IPS-15b (cell line): ENCODE results near the gene LYSMD2.

Source experiments
- H3K27me3 ChIP-seq: one replicate; pipeline ENCODE4 v1.6.1; 2013; ENCODE audit warnings: low read length; ENCODE audit not compliant: control insufficient read depth, insufficient read depth
- H3K36me3 ChIP-seq: one replicate; pipeline ENCODE4 v1.6.1; 2013; ENCODE audit warnings: low read length; ENCODE audit not compliant: control insufficient read depth, insufficient read depth
- H3K4me1 ChIP-seq: one replicate; pipeline ENCODE4 v1.6.1; 2013; ENCODE audit warnings: mild to moderate bottlenecking, low read length; ENCODE audit not compliant: control insufficient read depth, insufficient read depth
- H3K4me3 ChIP-seq: one replicate; pipeline ENCODE4 v1.5.1; 2013; ENCODE audit warnings: low read depth, low read length
- H3K9ac ChIP-seq: one replicate; pipeline ENCODE4 v1.6.1; 2013; ENCODE audit warnings: low read depth, mild to moderate bottlenecking, low read length
- H3K9me3 ChIP-seq: one replicate; pipeline ENCODE4 v1.6.1; 2013; ENCODE audit warnings: mild to moderate bottlenecking, low read length; ENCODE audit not compliant: control insufficient read depth, insufficient read depth

The LYSMD2 gene

DNA sequence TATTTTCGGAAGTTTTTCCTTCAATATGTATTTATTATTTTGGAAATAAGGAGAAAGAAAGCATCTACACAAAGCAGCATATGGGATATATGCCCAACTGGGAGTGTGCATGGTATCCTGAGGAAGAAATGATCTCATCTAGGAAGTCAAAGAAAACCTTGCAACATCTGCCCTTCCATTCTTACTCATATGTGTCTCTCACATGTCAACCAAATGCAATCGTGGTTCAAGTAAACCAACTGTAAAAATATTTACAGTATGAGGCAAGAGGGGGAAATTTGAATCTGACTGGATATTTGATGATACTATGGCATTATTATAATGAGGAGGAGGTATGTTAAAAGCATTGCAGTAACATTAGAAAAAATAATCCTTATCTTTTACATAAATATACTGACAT lies 59.4 kb downstream of the LYSMD2 start:
- Histone ChIP-seq H3K9ac (no peak overlapping the region), H3K36me3 (no peaks in the 10 kb centered on the region), H3K4me3 (no peak overlapping the region), H3K9me3 (no peaks in the 10 kb centered on the region), H3K4me1 (peaks cover 8% of the 10 kb centered on the region), H3K27me3 (peaks cover 3% of the 10 kb centered on the region)

DNA sequence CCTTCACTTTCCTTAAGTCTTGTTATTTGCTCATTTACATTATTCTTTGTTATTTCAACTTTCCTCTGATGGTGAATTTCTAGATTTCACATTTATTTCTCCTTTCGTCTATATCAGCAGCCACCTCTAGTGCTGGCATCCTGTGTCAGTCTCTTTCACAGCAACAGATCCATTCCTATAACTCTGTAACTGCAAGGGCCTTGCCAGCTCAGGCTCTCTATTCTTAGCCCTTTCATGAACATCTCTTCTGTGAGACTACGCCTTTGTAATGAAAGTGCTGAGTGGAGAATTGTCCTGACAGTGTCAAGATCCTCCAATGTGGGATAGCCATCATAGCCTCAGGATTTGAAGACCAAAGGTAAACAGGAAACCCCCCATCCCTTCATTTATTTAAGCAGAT lies 60.0 kb downstream of the LYSMD2 start:
- Histone ChIP-seq H3K9me3 (no peaks in the 10 kb centered on the region), H3K27me3 (peaks cover 3% of the 10 kb centered on the region), H3K4me3 (no peak overlapping the region), H3K4me1 (peaks cover 10% of the 10 kb centered on the region), H3K36me3 (no peaks in the 10 kb centered on the region), H3K9ac (no peak overlapping the region)

DNA sequence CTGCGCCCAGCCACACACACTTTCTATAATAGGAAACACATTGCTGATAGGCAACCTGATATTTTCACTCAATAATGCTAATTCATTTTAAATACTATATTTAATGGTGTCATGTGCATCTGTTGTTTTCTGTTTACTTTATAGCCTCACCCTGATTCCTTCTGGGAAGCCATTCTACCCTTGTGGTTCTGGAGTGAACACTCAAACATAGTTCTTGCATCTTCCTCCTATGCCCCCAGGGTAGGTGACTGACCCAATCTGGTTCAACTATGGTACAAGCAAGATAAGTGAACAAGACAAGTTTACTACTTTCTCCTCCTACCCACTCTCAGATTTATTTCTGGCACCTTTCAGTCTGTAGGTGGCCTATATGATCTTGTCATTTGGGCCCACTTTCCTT lies 60.4 kb downstream of the LYSMD2 start:
- Histone ChIP-seq H3K27me3 (peaks cover 3% of the 10 kb centered on the region), H3K36me3 (no peaks in the 10 kb centered on the region), H3K9me3 (no peaks in the 10 kb centered on the region)

DNA sequence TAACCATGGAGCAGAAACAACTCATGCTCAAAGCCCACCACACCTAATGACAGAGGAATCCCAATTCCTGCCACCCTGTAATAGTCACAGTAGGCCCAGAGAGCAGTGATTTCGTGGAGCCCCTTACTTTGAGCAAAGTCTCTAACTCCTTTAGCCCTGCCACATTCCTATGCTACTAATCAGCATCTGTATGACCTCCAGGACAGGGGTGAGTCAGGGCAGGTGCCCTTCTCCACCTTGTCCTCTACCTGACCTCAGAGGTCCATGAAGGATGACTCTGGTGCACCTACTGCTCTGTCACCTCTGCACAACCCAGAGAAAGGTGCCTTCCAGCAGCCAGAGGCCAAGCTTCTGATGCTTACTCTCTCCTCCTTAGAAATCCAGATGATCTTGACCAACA lies 62.2 kb downstream of the LYSMD2 start:
- Histone ChIP-seq H3K27me3 (peaks cover 3% of the 10 kb centered on the region), H3K4me1 (peaks cover 15% of the 10 kb centered on the region)

More for the DNA sequence above, 60.4 kb downstream of the LYSMD2 start:
- H3K4me1 ChIP-seq: peaks cover 12% of the 10 kb centered on the region
- H3K4me3 ChIP-seq: no peak overlapping the region
- H3K9ac ChIP-seq: no peak overlapping the region

More for the DNA sequence above, 62.2 kb downstream of the LYSMD2 start:
- Histone ChIP-seq H3K36me3 (no peaks in the 10 kb centered on the region), H3K9me3 (no peaks in the 10 kb centered on the region), H3K9ac (no peak overlapping the region), H3K4me3 (peak overlapping the region; percentile 8)
